SK-N-SH (cell line): ENCODE measurements around the gene NIPAL1.

Experiments
- CHD2 ChIP-seq: fragments of 150-350 bp; IDR thresholded peaks from 2 replicates; pipeline ENCODE4 v1.6.1; 2018; ENCODE audit warnings: low read length; ENCODE audit not compliant: partially characterized antibody
- CTCF ChIP-seq: fragments of 200-600 bp; sonication (generic); IDR thresholded peaks from 2 replicates; pipeline ENCODE4 v1.6.1; 2017; ENCODE audit warnings: antibody characterized with exemption, mild to moderate bottlenecking, moderate library complexity
- EP300 ChIP-seq, 2 experiments: IDR thresholded peaks; 2 replicates each; pipeline versions ENCODE4 v1.4.0 to v1.6.1; 2012; ENCODE audit warnings: borderline replicate concordance in 1 of 2, low read depth in 1 of 2, low read length in 1 of 2
- FOSL2 ChIP-seq: IDR thresholded peaks from 2 replicates; pipeline ENCODE4 v1.4.0; 2012; ENCODE audit warnings: low read depth, mild to moderate bottlenecking, moderate library complexity, borderline replicate concordance
- SIN3A ChIP-seq: IDR thresholded peaks from 2 replicates; pipeline ENCODE4 v1.6.1; 2012; ENCODE audit warnings: low read depth, mild to moderate bottlenecking, low read length, moderate library complexity, borderline replicate concordance
- TCF12 ChIP-seq: IDR thresholded peaks from 2 replicates; pipeline ENCODE4 v1.4.0; 2012

- TF ChIP-seq EP300 (IDR thresholded peaks at IDR 0.05; ENCODE audit: borderline replicate concordance in 1 of 2, low read depth in 1 of 2, low read length in 1 of 2) (no peak), TCF12 (no peak), CTCF (no peak), CHD2 (no peak), FOSL2 (no peak), SIN3A (no peak)
These were observed 26.4 kb downstream of the NIPAL1 start for GRCh38 chr4:48042979-48043461.
